HS-5 (cell line): Measurements from ENCODE around the gene PARL.

Source experiments
- DNase-seq: peaks from one replicate; pipeline ENCODE4 v3.0.0-alpha.2; 2012; ENCODE audit warnings: low read depth

The PARL gene

DNA sequence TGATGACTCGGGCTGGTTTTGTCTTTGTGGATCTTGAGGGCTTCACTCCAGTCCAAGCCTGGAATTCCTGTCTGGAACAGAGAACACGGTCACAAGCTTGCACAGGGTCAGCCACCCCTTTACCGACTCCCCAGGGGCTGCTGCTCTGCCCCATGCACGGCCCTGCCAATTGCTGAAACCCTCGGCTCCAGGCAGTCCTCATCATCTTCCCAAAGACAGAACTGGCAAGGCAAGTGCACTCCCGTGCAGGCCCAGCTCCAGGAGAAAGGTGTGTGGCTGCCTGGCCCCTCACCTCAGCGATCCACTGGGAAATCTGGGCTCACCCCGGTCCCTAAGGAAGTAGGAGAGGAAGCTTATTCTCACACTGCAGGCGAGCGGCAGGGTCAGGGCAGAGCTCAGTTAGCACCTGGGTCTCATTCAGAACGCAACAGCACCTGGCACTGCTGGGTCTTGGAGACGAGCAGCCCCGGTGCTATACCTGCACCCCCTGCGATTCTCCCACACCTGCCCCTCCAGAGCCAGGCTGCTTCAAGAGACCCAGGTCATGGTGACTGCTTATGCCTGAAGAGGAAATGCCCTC lies 66.5 kb downstream of the PARL start:
- DNase-seq: no peak

DNA sequence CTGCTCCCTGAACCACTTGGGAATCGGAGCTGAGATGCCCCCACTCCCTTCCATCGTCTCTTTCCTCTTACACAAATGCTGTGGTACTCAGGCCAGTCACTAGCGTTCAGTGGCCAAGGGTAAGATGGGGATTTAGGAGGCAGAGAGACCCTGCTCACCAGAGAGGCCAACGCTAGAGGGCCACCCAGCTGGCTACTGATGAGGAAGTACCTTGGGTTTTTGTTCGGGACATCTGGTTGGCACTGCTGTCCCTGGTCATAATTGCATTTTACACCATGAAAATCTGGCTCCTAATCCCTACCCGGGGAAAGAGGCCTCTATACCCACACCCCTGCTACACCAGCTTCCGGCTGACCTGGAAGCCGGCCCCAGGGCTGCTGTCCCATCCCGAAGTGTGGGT lies 67.0 kb downstream of the PARL start:
- no peak for DNase-seq

DNA sequence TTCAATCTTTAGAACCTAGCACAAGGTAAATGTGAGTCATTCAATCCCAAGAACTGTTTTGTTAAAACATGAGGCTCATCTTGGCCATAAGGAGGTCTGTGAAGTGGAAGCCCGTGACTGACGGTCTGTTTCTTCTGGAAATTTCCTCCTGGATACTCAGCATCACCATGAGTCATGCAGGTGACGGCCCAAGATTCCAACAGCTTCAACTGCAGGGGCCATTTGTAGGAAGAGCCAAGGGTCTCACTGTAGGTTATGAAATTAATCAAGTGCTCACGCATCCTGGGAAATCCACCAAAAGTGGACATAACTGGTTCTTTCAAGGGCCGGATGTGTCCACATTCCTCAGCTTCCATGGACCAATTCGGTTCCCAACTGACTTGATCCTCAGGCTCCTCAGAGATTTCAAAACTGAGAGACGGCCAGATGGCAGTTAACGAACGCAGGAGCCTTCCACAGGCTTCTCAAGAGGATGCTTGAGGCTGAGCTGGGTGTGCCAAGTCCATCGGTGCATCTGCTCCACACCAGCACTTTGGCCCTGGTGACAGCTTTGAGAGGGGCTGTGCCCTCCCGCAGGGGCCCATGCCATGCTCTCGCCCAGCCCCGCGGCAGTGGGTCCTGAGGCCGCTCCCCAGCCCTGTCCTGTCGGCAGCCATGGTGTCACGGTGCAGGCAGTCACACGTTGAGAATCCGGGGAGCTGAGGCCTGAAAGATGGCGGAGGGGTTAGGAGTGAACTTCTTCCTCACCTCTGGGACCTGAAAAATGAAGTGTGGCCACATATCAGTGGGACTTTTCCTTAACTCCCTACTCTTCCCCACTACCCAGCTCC lies 67.8 kb downstream of the PARL start:
- no peak for DNase-seq

DNA sequence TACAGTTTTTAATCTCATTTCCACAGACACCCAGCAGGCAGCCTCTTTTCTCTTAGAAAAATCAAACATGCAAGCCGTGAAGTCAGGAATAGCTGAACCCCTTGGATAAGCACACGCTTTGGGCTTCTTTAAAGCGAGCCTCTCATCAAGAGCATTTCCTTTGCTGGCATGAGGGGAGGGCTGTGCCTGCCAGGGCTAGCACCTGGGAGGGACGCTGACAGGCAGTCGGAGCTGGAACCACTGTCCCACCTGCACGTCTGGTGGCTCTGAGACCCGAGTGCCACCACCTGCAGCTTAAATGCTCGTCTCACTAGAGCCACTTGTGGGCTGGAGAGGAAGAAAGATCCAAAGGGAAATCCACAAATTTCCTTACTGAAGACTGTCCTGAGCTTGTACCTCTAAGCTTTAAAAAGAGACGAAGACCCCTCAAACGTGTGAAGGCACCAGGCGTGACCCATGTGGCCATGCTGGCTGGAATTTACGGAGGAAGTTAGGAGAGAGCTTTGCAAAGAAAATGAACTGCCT lies 68.7 kb downstream of the PARL start:
- DNase-seq: no peak

DNA sequence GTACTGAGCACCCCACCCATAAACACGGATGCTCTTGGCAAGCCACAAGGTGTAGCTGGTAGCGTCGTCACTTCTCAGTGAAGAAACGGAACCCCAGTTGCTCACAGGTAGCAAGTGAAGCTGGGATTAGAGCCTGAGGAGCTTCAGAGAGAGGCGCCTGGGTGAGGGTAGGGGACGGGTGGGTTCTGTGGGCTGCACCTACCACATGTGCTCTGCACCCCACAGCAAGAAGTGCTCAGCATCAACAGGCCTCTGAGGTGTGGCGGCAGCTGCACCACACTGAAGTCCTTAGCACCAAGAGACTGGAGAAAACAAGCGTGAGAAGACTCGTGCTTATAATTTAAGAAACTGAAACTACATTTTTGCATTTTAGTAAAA lies 69.1 kb downstream of the PARL start:
- DNase-seq: no peak

DNA sequence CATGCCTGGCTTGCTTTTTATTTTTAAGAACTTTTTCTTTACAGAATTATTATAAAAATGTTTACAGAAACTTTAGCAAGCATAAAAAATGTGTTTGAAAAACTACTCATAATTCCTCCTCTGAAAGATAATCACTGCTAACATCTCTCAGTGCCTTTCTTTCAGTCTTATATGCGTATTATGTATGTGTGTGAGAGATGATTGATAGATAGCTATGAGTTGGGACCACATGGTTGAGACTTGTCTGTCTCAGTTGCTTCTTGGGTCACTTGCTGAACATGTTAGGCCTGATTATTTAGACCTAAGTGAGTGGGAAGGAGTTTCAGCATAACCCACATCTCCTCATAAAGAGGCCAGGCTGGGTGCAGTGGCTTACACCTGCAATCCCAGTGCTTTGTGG lies 70.4 kb downstream of the PARL start:
- no peak for DNase-seq

DNA sequence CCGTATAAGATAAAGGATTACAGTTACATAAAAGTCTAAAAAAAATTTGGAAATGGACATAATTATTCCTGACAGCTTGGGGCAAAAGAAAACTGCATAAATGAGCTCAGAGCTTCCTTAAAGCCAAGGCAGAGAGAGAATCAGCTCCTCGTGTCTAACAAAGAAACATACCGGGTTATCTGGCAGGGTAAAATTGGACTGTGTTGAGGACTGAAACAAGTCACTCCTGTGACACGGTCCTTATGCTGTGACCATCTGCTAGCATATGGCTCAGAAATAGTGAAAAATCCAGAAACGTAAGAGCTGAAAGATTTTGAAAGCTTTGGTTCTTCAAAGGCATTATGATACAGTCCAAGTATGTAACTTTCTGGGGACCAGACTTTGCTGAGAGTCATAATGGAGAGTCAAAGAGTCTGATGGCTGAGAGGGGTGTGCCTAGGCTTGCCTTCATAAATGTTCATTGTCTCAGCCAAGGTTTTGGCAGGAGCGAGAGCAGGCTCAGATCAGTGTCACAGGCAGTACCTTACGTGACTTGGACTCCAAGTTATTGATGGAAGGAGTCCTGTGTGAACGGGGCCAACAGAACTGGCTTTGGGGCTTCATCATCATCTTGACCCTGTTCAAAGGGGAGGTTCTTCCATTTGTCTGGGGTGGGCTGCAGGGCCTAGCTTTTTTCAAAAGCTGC lies 71.8 kb downstream of the PARL start:
- DNase-seq: no peak

DNA sequence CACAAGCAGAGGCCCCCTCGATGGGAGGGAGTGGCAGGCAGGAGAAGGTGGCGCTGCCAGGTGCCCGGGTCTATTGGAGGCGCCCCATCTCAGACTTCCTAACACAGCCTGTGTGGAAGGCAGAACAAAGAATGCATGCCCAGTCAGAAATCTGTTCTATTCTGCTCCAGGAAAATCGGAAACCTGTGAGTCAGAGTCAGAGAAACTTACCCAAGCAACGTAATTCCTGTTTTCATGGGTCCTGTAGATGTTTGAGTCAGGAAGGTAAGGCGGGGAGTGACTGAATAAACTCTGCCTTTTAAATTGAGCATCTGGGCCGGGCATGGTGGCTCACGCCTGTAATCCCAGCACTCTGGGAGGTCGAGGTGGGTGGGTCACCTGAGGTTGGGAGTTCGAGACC lies 73.0 kb downstream of the PARL start:
- DNase-seq: no peak

DNA sequence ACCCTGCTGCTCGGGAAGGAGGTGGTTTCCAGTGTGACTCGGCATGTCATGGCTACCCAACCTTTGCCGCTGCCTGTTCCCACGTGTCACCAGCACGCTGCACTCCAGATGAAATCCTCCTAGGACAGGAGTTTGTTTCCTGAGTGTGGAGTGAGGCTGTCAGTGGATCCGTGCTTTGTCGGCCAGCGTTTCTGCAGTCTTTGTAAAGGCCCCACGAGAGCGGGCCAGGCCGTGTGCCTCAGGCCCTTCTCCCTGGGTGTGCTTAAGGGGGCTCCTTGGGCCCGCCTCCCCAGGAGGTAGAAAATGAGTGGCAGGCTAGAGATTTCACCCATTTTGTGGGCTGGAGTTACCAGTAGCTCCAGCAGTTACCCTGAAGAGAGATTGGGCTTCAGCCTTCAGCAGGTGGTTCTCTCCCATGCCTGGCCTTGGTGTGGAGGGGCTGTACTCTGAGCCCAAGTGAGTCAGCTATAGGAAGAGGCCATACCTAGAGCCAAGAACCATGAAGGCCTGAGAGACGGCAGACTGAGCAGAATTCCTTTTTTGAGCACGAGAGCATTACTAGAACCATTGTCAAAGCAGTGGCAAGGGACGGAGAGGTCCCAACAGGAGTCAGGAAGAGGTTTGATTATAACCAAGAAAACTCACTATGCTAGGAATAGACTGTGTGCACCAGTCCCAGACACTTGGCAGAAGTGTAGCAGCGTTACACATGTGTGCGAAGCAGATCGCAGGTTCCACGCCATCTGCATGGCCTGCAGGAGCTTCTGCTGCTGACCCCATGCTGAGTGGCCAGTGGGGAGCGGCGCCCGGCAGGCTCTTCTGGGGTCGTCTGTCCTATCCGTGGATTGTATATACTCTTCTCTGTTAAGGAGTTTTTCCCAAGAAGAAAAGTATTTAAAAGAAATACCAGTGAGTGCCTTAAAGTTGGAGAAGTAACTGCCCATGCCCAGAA lies 73.8 kb downstream of the PARL start:
- no peak for DNase-seq

DNA sequence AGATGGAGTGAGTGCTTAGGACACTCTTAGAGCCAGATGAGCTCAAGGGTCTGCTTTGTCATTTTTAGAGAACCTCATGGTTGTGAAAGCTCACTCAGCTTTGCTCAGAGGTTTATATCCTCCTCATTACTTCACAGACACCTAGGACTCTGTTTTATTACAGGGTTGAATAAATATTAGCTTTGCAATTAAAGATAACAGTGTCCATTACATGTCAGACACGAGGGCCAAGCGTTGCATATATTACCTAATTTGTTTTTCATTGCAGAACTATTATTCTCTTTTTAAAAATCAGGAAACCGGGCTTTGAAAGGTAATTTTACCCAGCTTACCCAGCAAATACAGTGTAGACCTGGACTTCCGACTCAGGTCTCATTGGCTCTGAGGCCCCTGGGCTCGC lies 75.4 kb downstream of the PARL start:
- no peak for DNase-seq

DNA sequence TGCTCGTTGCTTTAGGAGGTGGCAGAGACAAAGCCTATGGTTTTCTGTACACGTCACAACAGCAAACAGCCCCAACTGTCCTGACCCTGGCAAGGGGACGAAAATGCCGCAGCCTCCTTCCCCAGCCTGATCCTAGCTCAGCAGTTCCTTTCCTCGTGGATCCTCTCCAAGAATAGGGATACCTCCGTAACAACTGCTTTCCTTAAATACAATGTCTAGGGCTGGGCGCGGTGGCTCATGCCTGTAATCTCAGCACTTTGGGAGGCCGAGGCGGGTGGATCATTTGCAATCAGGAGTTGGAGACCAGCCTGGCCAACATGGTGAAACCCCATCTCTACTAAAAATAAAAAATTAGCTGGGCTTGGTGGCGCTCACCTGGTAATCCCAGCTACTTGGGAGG lies 76.3 kb downstream of the PARL start:
- no peak for DNase-seq

DNA sequence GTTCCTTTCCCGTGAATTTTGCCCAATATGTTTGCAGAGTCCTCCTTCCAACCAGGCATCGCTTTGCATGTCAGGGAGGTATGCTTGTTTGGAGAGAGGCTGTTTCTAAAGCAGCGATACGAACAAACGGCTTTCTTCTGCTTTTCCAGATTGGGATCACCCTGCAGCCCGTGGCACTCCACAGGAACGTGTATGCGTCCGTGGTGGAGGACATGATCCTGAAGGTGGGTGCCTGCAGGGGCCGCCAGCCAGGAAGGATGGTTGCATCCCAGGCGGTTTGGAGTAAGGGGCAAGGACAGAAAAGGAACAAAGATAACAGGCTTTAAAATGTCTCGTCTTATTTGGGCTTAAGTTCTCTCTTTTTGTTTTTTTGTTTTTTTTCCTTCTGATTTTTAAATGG lies 76.8 kb downstream of the PARL start:
- DNase-seq: no peak

DNA sequence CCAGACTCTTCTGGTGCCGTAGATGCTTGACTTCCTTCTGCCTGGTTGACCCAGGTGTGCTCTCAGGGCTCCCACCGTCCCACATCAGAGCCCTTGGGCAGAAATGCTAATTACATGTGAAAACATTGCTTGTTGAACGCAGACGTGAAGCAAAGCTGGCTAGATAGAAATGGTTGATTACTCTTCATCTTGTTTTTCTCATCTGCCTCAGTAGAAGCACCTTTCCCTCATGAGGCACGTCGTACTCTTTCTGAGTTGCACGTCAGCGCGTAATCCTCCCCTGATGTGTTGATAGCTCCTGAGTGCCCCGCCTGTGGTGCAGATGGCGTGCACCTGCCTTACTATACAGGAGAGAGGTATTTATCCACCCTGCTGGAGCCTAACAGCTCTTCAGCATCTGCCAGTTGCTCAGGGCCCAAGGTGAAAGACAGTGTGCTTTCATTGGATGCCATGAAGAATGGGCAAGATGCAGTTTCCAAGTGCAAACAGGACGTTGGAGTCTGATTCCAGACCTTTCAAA lies 77.4 kb downstream of the PARL start:
- no peak for DNase-seq

DNA sequence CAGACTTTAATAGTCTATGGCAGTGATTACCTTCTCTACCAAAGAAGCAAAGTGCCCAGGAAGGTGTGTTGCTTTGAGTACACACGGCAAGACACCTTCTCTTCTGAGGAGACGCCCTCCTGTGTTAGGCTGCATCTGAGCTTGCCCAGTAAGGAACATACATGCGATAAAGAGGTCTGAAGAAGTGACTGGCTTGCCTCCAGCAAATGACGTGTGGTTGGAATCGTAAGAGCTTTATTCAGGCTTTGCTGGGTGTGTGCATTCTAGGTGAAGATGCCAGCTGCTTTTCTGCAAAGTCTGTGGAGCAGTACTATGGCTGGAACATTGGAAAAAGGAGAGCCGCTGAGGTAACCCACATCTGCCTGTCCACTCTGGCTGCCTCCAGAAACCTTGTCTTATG lies 81.7 kb downstream of the PARL start:
- DNase-seq: no peak

DNA sequence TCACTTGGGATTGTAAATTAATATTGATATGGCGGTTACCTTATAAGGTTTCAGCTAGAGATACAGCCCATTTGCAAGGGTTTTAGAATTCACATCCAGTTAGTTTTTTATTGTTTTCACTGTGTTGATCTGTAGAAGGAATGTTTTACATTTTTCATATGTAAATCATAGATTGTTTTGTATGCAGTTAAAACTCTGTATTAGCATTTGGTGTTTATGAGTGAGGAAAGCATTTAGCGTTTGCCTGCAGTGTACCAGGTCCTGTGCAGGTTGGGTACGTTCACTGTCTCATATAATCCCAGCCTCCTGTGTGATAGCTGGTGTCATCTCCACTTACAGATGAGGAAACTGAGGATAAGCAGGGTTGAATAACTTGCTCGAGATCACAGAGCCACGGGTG lies 83.1 kb downstream of the PARL start:
- DNase-seq: no peak

DNA sequence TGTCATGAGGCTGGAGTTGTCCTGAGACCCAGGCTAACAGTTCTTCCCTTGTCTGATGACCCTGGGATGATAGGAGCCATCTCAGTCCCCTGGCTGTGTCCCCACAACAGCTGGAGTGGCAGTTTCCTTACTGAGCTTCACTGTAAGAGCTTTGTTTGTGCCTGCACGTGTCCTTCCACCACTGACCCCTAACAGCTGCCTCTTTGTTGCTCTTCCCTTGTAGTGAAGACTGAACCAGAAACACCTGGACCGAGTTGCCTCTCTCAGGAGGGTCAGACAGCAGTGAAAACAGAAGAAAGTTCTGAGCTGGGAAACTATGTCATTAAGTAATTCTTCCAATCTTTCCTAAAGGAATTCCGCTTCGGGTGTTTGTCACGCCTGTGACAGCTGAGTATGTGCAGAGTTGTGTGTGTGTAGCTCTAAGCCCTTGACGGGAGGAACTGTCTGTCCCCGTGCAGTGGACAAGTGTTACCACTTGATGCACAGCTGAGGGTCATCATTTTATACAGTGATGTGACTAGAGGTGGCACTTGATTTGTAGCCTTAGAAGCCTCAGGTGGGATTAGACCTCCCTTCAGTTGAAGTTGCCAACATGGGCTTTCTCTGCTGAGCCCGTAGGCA lies 84.3 kb downstream of the PARL start:
- DNase-seq: no peak

DNA sequence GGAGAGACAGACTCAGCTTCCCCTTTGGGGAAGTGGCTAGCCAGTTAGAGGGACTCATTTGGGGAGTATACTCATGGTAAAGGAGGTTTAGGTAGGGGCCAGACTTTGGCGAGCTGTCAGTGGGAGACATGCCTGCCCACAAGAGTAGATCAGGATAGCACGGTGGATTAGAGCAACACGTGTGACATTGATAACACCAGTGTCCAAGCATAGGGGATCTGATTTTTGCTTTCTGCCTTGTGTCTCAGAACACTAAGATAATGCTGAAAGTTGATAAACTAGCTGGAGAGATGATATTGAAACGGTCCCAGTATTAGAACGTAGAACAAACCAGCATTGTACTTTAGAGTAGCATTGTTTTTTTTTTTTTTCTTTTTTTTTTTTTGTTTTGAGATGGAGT lies 85.2 kb downstream of the PARL start:
- no peak for DNase-seq

DNA sequence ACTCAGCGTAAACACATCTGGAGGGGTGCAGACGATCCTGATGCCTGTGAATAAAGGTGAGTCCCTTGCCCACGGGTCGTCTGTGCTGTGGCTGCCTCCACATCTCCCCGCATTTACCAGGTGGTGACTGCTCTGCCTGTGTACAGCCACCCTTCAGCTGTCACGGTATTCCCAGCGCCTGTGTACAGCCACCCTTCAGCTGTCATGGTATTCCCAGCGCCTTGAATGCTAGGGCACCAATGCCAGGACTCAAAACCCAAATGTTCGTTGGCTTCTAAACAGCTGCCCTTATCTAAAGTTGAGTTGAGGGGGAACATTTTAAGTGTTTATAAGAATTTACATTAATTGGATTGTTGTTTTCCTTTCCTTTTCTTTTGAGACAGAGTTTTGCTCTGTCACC lies 86.7 kb downstream of the PARL start:
- DNase-seq: no peak

DNA sequence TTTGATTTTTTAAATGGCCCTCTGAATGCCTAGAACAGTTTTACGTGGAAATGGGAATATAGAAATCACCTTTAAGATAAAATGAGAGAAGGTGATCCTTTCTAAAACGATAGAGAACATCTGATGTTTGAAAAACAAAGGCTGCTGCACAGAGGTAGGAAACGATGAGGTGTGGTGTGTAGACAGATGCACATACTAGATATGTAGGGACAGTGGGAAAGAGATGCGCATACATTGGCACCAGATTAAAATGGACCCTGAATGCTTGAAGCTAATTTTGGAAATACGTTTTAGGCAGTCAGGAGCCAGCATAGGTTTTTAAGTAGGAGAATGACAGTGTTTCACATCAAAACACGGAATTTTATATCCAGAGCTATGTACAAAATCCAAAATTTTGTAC lies 88.3 kb downstream of the PARL start:
- DNase-seq: no peak

DNA sequence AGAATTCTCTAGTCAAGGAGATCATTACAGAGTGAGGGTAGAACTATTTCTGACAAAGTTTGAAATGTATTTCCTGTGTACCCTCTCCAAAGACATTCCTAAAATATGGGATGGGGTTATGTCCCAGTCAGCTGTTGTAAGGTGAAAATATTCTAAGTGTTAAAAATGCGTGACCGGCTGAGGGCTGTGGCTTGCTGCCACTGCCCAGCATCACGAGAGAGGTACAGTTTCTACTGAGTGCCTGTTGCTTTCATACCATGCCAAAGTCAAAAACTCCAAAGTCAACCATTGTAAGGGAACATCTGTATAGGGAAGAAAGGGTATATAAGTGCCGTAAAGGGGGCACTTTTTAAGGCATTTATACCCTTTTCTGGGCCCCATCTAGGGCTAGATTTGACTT lies 90.2 kb downstream of the PARL start:
- no peak for DNase-seq

DNA sequence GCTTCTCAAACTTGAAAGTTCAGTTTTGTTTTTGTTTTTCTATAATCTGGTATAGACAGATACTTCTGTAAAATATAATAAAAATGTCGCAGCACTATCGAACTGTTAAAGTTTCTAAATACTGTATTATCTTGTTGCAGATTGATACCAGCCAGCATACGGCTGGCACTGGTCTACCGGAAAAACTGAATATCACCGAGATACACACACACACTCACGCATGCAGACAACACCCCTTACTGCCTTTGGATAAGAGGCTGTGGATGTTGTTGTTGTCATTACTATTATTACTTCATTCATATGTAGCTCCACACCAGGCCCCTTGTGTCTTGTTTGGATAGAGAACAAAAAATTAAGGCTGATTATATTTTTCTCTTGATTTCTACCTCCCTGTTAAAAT lies 91.7 kb downstream of the PARL start:
- no peak for DNase-seq
